K562 (cell line): ENCODE data around the gene ZSCAN29. TPM values are rescaled to one million over a fixed set of nuclear protein-coding genes. Genes with fewer than 3 reads are reported as not detected.

Experiments used
- ATAC-seq: fragments of 200-7000 bp; cut with Tn5 transposase; 3 replicates; pipeline ENCODE4 v1.9.1; 2020; ENCODE audit warnings: moderate library complexity
- BruUV-seq: library from RNA; stranded (reverse); fragments of 400-500 nt; replicated peaks from 2 replicates; lab custom pipeline; 2021; lab: Mats Ljungman, UMichigan
- CTCF ChIA-PET: fragments of 300-600 bp; formaldehyde crosslinking; extraction: SDS; loops from one replicate; lab custom pipeline; 2021; ENCODE audit warnings: low intra/inter-chr PET ratio; lab: Yijun Ruan, JAX
- POLR2A ChIA-PET: fragments of 300-600, 350-650 bp; sonication (Branson Sonifier 250); formaldehyde crosslinking; extraction: SDS; loops from one replicate; lab custom pipeline; 2021; ENCODE audit warnings: antibody characterized with exemption, inconsistent platforms; lab: Yijun Ruan, JAX
- DNase-seq, 4 experiments: peaks; one replicate each; pipeline versions ENCODE4 v3.0.0 to v3.0.0-alpha.2; 2011 to 2018; ENCODE audit warnings: low spot score in 3 of 4, mixed read lengths in 3 of 4; ENCODE audit errors: extremely low read depth in 1 of 4
- FAIRE-seq: peaks from 2 replicates; lab custom pipeline; 2011; peaks lifted over from hg19 to GRCh38; lab: Jason Lieb, UNC
- H2AFZ ChIP-seq: 2 replicates; pipeline ENCODE4 v1.6.0; 2011; ENCODE audit warnings: low read depth, low read length, control low read depth, inconsistent platforms
- H3K27ac ChIP-seq: fragments of 200-600 bp; 3 replicates; pipeline ENCODE4 v1.8.0; 2011; ENCODE audit warnings: low read depth, mild to moderate bottlenecking, control low read depth, inconsistent platforms, low read length, moderate library complexity, mixed read lengths; ENCODE audit errors: extremely low read depth
- H3K27me3 ChIP-seq, 2 experiments: fragments of 300-600 bp in 1 of 2; 2 replicates in 1 of 2; 3 replicates in 1 of 2; pipeline versions ENCODE4 v1.6.0 to v1.8.0; 2011; ENCODE audit warnings: inconsistent platforms in 2 of 2, low read length in 2 of 2, mild to moderate bottlenecking in 1 of 2, mixed read lengths in 1 of 2, moderate library complexity in 1 of 2; ENCODE audit not compliant: control insufficient read depth in 2 of 2, insufficient read depth in 2 of 2
- H3K36me3 ChIP-seq: fragments of 300-600 bp; 3 replicates; pipeline ENCODE4 v1.8.0; 2011; ENCODE audit warnings: mild to moderate bottlenecking, low read length, inconsistent platforms; ENCODE audit not compliant: control insufficient read depth, insufficient read depth
- H3K4me1 ChIP-seq, 2 experiments: fragments of 200-600 bp in 1 of 2; replicated peaks in 1 of 2; 2 replicates in 1 of 2; 3 replicates in 1 of 2; pipeline versions ENCODE4 v1.5.1 to v1.8.0; 2011; ENCODE audit warnings: inconsistent platforms in 2 of 2, low read length in 2 of 2, mild to moderate bottlenecking in 1 of 2, mixed read lengths in 1 of 2, moderate library complexity in 1 of 2; ENCODE audit not compliant: control insufficient read depth in 2 of 2, insufficient read depth in 2 of 2
- H3K4me2 ChIP-seq: 2 replicates; pipeline ENCODE4 v1.6.1; 2011; ENCODE audit warnings: low read length, control low read depth, inconsistent platforms, mixed read lengths; ENCODE audit not compliant: insufficient read depth
- H3K4me3 ChIP-seq: fragments of 200-600 bp; sonication (generic), shearing (Covaris generic); 2 replicates; pipeline ENCODE4 v1.5.1; 2016; ENCODE audit warnings: control low read depth, inconsistent platforms
- H3K79me2 ChIP-seq: fragments of 200-600 bp; 3 replicates; pipeline ENCODE4 v1.8.0; 2011; ENCODE audit warnings: low read length, inconsistent platforms; ENCODE audit not compliant: control insufficient read depth, insufficient read depth
- H3K9ac ChIP-seq, 2 experiments: 2 replicates each; pipeline versions ENCODE4 v1.6.0 to v1.6.1; 2011; ENCODE audit warnings: low read depth in 2 of 2, low read length in 2 of 2, control low read depth in 1 of 2, inconsistent platforms in 1 of 2, mild to moderate bottlenecking in 1 of 2, mixed read lengths in 1 of 2; ENCODE audit not compliant: insufficient read depth in 1 of 2
- H3K9me1 ChIP-seq: one replicate; pipeline ENCODE4 v1.6.0; 2011; ENCODE audit warnings: inconsistent platforms, mild to moderate bottlenecking, low read length, moderate library complexity; ENCODE audit not compliant: control insufficient read depth, insufficient read depth
- H3K9me3 ChIP-seq: replicated peaks from 2 replicates; pipeline ENCODE4 v1.5.1; 2011; ENCODE audit warnings: low read depth, low read length, inconsistent platforms; ENCODE audit not compliant: control insufficient read depth, insufficient read depth
- H4K20me1 ChIP-seq: replicated peaks from 2 replicates; pipeline ENCODE4 v1.6.1; 2011; ENCODE audit warnings: low read length, inconsistent platforms, mixed read lengths; ENCODE audit not compliant: control insufficient read depth, insufficient read depth
- CTCF ChIP-seq, 3 experiments: IDR thresholded peaks in 2 of 3; conservative IDR thresholded peaks in 1 of 3; 2 replicates each; pipeline ENCODE4 v1.5.1; 2011 to 2012; ENCODE audit warnings: low read length in 3 of 3, mild to moderate bottlenecking in 3 of 3, control low read depth in 2 of 3, improper control_type of control experiment in 1 of 3, inconsistent platforms in 1 of 3, low read depth in 1 of 3, mixed read lengths in 1 of 3, moderate library complexity in 1 of 3; ENCODE audit not compliant: insufficient read depth in 2 of 3
- ETS2 ChIP-seq: IDR thresholded peaks from 2 replicates; pipeline ENCODE4 v1.6.1; 2016; ENCODE audit warnings: borderline replicate concordance, missing genetic modification characterization, mild to moderate bottlenecking, moderate library complexity, missing compliant biosample characterization; ENCODE audit not compliant: poor library complexity, severe bottlenecking
- NR2F6 ChIP-seq: fragments of 450-650 bp; formaldehyde crosslinking; IDR thresholded peaks from 2 replicates; pipeline ENCODE4 v1.4.0; 2020; ENCODE audit warnings: mild to moderate bottlenecking
- PCBP1 ChIP-seq: fragments of 200-400 bp; formaldehyde crosslinking; IDR thresholded peaks from 2 replicates; pipeline ENCODE4 v1.6.1; 2018; ENCODE audit warnings: mild to moderate bottlenecking, low read depth, low read length; ENCODE audit not compliant: poor library complexity, severe bottlenecking
- PTBP1 ChIP-seq: fragments of 200-400 bp; formaldehyde crosslinking; IDR thresholded peaks from 2 replicates; pipeline ENCODE4 v1.6.1; 2017; ENCODE audit warnings: low read depth, low read length
- SP2 ChIP-seq: IDR thresholded peaks from 2 replicates; pipeline ENCODE4 v1.6.1; 2011; ENCODE audit warnings: mild to moderate bottlenecking, low read depth, low read length, moderate library complexity; ENCODE audit not compliant: poor library complexity, severe bottlenecking; ENCODE audit errors: extremely low read depth
- ZNF384 ChIP-seq: IDR thresholded peaks from 2 replicates; pipeline ENCODE4 v1.6.1; 2012; ENCODE audit warnings: low read depth, low read length, improper control_type of control experiment
- ZNF79 ChIP-seq: fragments of 250-450 bp; sonication (Bioruptor Pico); IDR thresholded peaks from 2 replicates; pipeline ENCODE4 v1.4.0; 2020; ENCODE audit warnings: low read depth, mild to moderate bottlenecking, moderate library complexity
- WGBS: fragments of 100-300 bp; shearing (Covaris generic); methylation state at CpG from one replicate; pipeline ENCODE4 v1.1.6; 2016; ENCODE audit warnings: low coverage, mixed read lengths; ENCODE audit not compliant: insufficient coverage; ENCODE audit errors: missing lambda C conversion rate; 5-methylcytosine and 5-hydroxymethylcytosine counted together
- in situ Hi-C: fragments of 300-500 bp; cut with MboI; formaldehyde crosslinking; loops from 4 replicates; pipeline ENCODE4 v1.15.0; 2018; ENCODE audit warnings: inconsistent platforms, mixed read lengths
- intact Hi-C: fragments of 100-400 bp; cut with micrococcal nuclease; formaldehyde crosslinking; loops from 2 replicates; pipeline ENCODE4 v1.14.2; 2022
- polyA plus RNA-seq, 8 experiments: library from polyadenylated mRNA; depleted of rRNA in 4 of 8; stranded (reverse) in 5 of 8; unstranded in 3 of 8; fragments of >200 nt; fragmentation: Nextera tagmentation in 2 of 8; fragmentation: Illumina TruSeq in 1 of 8; extraction: Ambion mirVana in 2 of 8; extraction: Trizol in 1 of 8; gene quantifications; 2 replicates each; pipeline versions ENCODE4 v1.2.1 to v1.2.3, GENCODE V29; 2011 to 2014; ENCODE audit warnings: inconsistent platforms in 1 of 8, missing spikeins in 1 of 8
- total RNA-seq, 7 experiments: library from RNA; depleted of rRNA in 6 of 7; stranded (reverse); fragments of >200 nt in 6 of 7; fragmentation: Illumina TruSeq in 2 of 7; extraction: Trizol in 2 of 7; gene quantifications; 2 replicates each; pipeline versions ENCODE4 v1.2.1 to v1.2.3, GENCODE V29; 2011 to 2021; ENCODE audit warnings: low replicate concordance in 1 of 7

The ZSCAN29 gene
- total and polyA plus RNA-seq, 9 of the 15 experiments (the other 6 are each of a cell fraction or from before 2014, with no cell fraction given) = 2.5 to 28.6 (median 19.7) TPM

- 1% methylated on average over 4 of the region's 4 CpGs for WGBS
Observed at GRCh38 chr15:43318990-43319771, 51.7 kb downstream of the ZSCAN29 start.

More at GRCh38 chr15:43318990-43319771, 51.7 kb downstream of the ZSCAN29 start:
- in situ Hi-C loops (no loop called here), intact Hi-C loops (no loop called here)
- CTCF ChIA-PET = no interaction called here
- BruUV-seq = no TSS peak
- Histone ChIP-seq H2AFZ (no peak overlapping the region), H3K4me2 (no peak overlapping the region), H3K9ac (no peak overlapping the region), H3K9me1 (no peaks in the 10 kb centered on the region), H3K79me2 (no peaks in the 10 kb centered on the region), H3K9me3 (no peaks in the 10 kb centered on the region), H4K20me1 (no peaks in the 10 kb centered on the region), H3K27me3 (peaks cover 18 to 19% of the 10 kb centered on the region in 2 experiments; a peak in 4 of 5 replicates), H3K4me1 (no peaks in the 10 kb centered on the region; a peak in 1 of 5 replicates), H3K4me3 (no peak overlapping the region), H3K36me3 (no peaks in the 10 kb centered on the region), H3K27ac (no peak overlapping the region)
- POLR2A ChIA-PET = interaction anchor here (0.6 to 2.2 kb wide), 5 partner anchors 8 to 169 kb away, joined by 3 to 7 read pairs (median 3); no protein-coding TSS in a partner anchor
- DNase-seq (no peak), FAIRE-seq (no peak), ATAC-seq (peak; percentile 71)
- TF ChIP-seq PCBP1 (no peak), NR2F6 (no peak), ETS2 (tag) (no peak), PTBP1 (no peak), CTCF (IDR thresholded peaks at IDR 0.05 in 2 of 3, conservative IDR thresholded peaks at IDR 0.05 in 1 of 3; ENCODE audit: insufficient read depth in 2 of 3, low read depth in 1 of 3, low read length in 3 of 3) (0 out of 6 replicates have a peak, but pooled peaks of 1 of the 3 experiments have one; percentile 12), ZNF79 (no peak), ZNF384 (no peak), SP2 (no peak)
